ENCODE data around the gene ALG9.

Gene ALG9, protein sequence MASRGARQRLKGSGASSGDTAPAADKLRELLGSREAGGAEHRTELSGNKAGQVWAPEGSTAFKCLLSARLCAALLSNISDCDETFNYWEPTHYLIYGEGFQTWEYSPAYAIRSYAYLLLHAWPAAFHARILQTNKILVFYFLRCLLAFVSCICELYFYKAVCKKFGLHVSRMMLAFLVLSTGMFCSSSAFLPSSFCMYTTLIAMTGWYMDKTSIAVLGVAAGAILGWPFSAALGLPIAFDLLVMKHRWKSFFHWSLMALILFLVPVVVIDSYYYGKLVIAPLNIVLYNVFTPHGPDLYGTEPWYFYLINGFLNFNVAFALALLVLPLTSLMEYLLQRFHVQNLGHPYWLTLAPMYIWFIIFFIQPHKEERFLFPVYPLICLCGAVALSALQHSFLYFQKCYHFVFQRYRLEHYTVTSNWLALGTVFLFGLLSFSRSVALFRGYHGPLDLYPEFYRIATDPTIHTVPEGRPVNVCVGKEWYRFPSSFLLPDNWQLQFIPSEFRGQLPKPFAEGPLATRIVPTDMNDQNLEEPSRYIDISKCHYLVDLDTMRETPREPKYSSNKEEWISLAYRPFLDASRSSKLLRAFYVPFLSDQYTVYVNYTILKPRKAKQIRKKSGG

DNA sequence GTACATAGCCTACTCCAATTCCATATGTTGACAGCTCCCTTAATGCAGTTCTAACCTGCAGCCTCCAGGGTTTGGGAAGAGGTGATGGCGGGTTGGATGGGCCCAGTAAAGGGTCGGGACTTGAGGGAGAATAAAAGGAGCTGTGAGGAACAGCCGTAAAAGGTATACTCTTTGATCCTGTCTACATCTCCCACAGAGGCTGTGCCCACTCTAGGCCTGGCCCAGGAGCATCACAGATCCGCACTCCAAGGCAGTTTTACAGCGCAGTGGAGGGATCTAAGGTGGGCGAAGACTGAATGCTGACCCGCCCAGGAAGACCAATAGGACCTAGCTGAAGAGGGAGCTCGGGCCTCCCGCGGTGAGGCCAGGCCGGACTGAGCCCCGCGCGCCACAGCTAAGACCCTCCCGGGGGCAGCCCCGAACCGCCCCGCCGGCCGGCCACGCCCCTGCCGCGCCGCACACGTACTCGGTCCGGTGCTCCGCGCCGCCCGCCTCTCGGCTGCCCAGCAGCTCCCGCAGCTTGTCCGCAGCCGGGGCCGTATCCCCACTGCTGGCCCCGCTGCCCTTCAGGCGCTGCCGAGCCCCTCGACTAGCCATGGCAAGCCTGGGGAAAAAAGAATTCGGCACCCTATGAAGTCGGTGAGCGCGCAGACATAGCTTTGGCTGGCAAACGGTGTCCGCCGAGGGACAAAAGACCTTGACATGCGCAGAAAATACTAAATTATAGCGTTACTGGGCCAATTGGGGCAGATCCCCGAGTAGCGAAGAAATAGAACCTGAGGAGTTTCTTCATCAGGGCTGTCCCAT, at the start of gene ALG9:
TSS of gene ALG9 (minus strand) at position 696 of the 807 bp plus-strand sequence. CDS start at position 597, 99 bp downstream.
- H3K9ac ChIP-seq (ENCODE audit: low read depth in 1 of 2, low read length in 2 of 2) = peak within 1 kb of the TSS; percentile 77 to 79

DNA sequence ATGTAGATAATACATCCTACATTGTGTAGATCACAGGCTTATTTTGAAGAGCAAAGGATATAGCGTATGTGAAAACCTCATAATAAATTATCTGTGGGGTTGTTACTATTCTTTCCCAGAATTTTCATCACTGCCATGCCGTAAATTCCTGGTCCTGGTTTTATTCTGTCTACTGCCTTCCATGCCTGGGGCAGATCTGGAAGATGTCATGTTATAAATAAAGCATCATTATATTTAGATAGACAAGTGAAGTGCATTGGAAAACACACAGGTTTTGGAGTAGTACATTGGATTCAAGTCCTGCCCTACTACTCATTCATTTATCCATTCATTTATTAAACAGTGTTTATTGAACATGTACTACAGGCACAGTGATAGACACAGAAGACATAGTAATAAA, 49.5 kb upstream of the ALG9 start:
- no peaks in the 10 kb centered on the region for H3K36me3 ChIP-seq (ENCODE audit: control insufficient read depth in 1 of 2, insufficient read depth in 2 of 2, low read length in 2 of 2)
- peaks cover 14 to 19% of the 10 kb centered on the region in 2 donors for H3K4me1 ChIP-seq (ENCODE audit: control insufficient read depth in 1 of 2, insufficient read depth in 2 of 2, low read length in 2 of 2)
- no peak overlapping the region for H3K4me3 ChIP-seq (ENCODE audit: low read depth in 1 of 2, low read length in 2 of 2)
- H3K27ac ChIP-seq (ENCODE audit: low read depth, low read length) = no peak overlapping the region
- H3K9ac ChIP-seq (ENCODE audit: low read depth in 1 of 2, low read length in 2 of 2) = no peak overlapping the region
- no peaks in the 10 kb centered on the region for H3K27me3 ChIP-seq (ENCODE audit: control insufficient read depth in 1 of 2, insufficient read depth in 2 of 2, low read length in 2 of 2)
- no peaks in the 10 kb centered on the region for H3K9me3 ChIP-seq (ENCODE audit: control insufficient read depth in 1 of 2, low read length in 2 of 2)

More for the DNA sequence above, at the start of gene ALG9:
- Histone ChIP-seq H3K27me3 (ENCODE audit: control insufficient read depth in 1 of 2, insufficient read depth in 2 of 2, low read length in 2 of 2) (no peaks in the 10 kb centered on the region), H3K4me1 (ENCODE audit: control insufficient read depth in 1 of 2, insufficient read depth in 2 of 2, low read length in 2 of 2) (peaks cover 11 to 16% of the 10 kb centered on the region in 2 donors), H3K36me3 (ENCODE audit: control insufficient read depth in 1 of 2, insufficient read depth in 2 of 2, low read length in 2 of 2) (peaks cover 0 to 25% of the 10 kb centered on the region in 2 donors), H3K4me3 (ENCODE audit: low read depth in 1 of 2, low read length in 2 of 2) (peak within 1 kb of the TSS; percentile 93 to 96), H3K9me3 (ENCODE audit: control insufficient read depth in 1 of 2, low read length in 2 of 2) (no peaks in the 10 kb centered on the region), H3K27ac (ENCODE audit: low read depth, low read length) (peak within 1 kb of the TSS; percentile 86)

DNA sequence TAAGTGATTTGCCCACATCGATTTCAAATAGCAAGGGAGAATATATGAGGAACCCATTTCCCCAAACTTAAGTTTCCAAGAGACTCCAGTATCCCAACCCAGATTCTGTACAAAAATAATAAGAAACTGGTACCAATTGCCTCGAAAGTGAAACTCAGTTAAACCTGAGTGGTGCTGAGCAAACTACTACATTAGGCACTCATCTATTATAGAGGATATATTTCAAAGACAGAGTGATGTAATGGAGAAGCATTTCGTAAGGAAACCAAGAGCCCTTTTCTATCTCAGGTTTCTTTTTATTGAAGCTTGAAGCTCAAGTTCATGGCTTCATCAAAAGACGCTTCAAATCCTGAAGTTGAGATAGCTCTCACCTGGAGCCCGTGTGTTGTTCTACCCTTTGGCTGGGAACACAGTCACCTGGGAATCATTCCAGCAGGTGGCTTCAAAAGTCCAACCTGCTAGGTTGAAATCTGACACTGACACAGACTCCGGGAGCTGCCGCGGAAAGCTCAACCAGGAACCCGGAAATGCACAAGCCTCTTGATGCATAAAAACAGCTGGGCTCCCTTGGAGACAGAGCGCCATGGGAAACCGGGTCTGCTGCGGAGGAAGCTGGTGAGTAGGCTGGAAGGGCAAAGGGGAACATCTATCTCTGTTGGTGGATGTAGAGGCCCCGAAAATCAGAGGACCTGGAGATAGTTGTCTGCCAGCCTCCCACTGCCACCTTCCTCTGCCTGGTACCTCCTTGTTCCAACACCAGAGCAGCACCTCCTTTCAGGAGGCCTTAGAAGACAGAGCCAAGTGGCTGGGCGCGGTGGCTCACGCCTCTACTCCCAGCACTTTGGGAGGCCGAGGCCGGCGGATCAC, 47.2 kb upstream of the ALG9 start, which contains the start of gene C11orf52:
TSS of gene C11orf52 (plus strand) at position 524 of the 867 bp plus-strand sequence. CDS start at position 584, 60 bp downstream.
- H3K36me3 ChIP-seq (ENCODE audit: control insufficient read depth in 1 of 2, insufficient read depth in 2 of 2, low read length in 2 of 2) = no peaks in the 10 kb centered on the region
- peaks cover 12% of the 10 kb centered on the region in 2 donors for H3K4me1 ChIP-seq (ENCODE audit: control insufficient read depth in 1 of 2, insufficient read depth in 2 of 2, low read length in 2 of 2)
- H3K9ac ChIP-seq (ENCODE audit: low read depth in 1 of 2, low read length in 2 of 2) = peak within 1 kb of the TSS; percentile 42 to 58
- no peaks in the 10 kb centered on the region for H3K27me3 ChIP-seq (ENCODE audit: control insufficient read depth in 1 of 2, insufficient read depth in 2 of 2, low read length in 2 of 2)
- peak within 1 kb of the TSS; percentile 63 to 68 for H3K4me3 ChIP-seq (ENCODE audit: low read depth in 1 of 2, low read length in 2 of 2)
- no peaks in the 10 kb centered on the region for H3K9me3 ChIP-seq (ENCODE audit: control insufficient read depth in 1 of 2, low read length in 2 of 2)
- peak within 1 kb of the TSS; percentile 82 for H3K27ac ChIP-seq (ENCODE audit: low read depth, low read length)

DNA sequence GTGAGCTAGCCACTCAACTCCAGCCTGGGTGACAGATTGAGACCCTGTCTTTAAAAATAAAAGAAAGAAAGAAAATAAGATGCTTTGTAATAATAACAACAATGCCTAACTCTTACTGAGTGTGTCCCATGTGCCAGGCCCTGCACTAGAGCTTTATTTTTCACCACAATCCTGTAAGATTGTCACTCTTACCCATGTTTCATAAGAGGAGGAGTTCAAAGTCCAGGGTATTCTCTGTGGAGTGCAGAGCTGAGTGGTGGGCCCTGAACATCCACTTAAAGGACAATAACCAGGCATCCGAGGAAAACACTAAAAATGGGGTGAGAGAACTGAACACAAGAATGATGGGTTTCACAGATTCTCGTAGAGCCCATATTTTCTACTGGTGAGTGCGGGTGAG, 46.4 kb upstream of the ALG9 start:
- Histone ChIP-seq H3K9me3 (ENCODE audit: control insufficient read depth in 1 of 2, low read length in 2 of 2) (no peaks in the 10 kb centered on the region), H3K4me1 (ENCODE audit: control insufficient read depth in 1 of 2, insufficient read depth in 2 of 2, low read length in 2 of 2) (peaks cover 10 to 12% of the 10 kb centered on the region in 2 donors), H3K9ac (ENCODE audit: low read depth in 1 of 2, low read length in 2 of 2) (no peak overlapping the region), H3K4me3 (ENCODE audit: low read depth in 1 of 2, low read length in 2 of 2) (no peak overlapping the region), H3K27me3 (ENCODE audit: control insufficient read depth in 1 of 2, insufficient read depth in 2 of 2, low read length in 2 of 2) (peaks cover 0 to 3% of the 10 kb centered on the region in 2 donors), H3K27ac (ENCODE audit: low read depth, low read length) (no peak overlapping the region), H3K36me3 (ENCODE audit: control insufficient read depth in 1 of 2, insufficient read depth in 2 of 2, low read length in 2 of 2) (no peaks in the 10 kb centered on the region)

DNA sequence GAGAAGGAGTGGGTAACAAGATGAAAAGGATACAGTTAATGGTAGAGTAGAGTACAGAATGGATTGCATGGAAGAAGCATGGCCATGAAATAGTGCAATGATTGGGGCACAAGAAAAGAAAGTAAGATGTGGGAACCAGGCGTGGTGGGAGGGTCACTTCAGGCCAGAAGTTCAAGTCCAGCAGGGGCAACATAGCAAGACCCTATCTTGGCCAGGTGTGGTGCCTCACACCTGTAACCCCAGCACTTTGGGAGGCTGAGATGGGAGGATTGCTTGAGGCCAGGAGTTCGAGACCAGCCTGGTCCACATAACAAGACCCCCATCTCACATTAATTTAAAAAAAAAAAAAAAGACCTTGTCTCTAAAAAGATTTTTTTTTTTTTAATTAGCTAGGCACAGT, 45.9 kb upstream of the ALG9 start:
- no peaks in the 10 kb centered on the region for H3K36me3 ChIP-seq (ENCODE audit: control insufficient read depth in 1 of 2, insufficient read depth in 2 of 2, low read length in 2 of 2)
- H3K9me3 ChIP-seq (ENCODE audit: control insufficient read depth in 1 of 2, low read length in 2 of 2) = no peaks in the 10 kb centered on the region
- H3K27me3 ChIP-seq (ENCODE audit: control insufficient read depth in 1 of 2, insufficient read depth in 2 of 2, low read length in 2 of 2) = peaks cover under 1 to 3% of the 10 kb centered on the region in 2 donors
- peaks cover 10 to 12% of the 10 kb centered on the region in 2 donors for H3K4me1 ChIP-seq (ENCODE audit: control insufficient read depth in 1 of 2, insufficient read depth in 2 of 2, low read length in 2 of 2)
- no peak overlapping the region for H3K4me3 ChIP-seq (ENCODE audit: low read depth in 1 of 2, low read length in 2 of 2)
- H3K27ac ChIP-seq (ENCODE audit: low read depth, low read length) = no peak overlapping the region
- H3K9ac ChIP-seq (ENCODE audit: low read depth in 1 of 2, low read length in 2 of 2) = no peak overlapping the region

DNA sequence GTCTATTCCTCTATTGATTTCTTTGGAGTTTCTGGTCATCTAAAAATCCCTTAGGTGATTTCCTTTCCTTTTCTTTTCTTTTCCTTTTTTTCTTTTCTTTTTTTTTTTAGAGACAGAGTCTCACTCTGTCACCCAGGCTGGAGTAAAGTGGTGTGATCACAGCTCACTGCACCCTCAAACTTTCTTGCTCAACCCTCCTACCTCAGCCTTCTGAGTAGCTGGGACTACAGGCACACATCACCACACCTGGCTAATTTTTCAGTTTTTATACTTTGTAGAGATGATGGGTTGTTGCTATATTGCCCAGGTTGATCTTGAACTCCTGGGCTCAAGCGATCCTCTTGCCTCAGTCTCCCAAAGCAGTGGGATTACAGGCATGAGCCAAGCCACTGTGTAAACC, 45.4 kb upstream of the ALG9 start:
- H3K27me3 ChIP-seq (ENCODE audit: control insufficient read depth in 1 of 2, insufficient read depth in 2 of 2, low read length in 2 of 2) = peaks cover 3% of the 10 kb centered on the region in 2 donors
- no peak overlapping the region for H3K4me3 ChIP-seq (ENCODE audit: low read depth in 1 of 2, low read length in 2 of 2)
- H3K4me1 ChIP-seq (ENCODE audit: control insufficient read depth in 1 of 2, insufficient read depth in 2 of 2, low read length in 2 of 2) = peaks cover 10 to 17% of the 10 kb centered on the region in 2 donors
- H3K27ac ChIP-seq (ENCODE audit: low read depth, low read length) = no peak overlapping the region
- H3K9me3 ChIP-seq (ENCODE audit: control insufficient read depth in 1 of 2, low read length in 2 of 2) = no peaks in the 10 kb centered on the region
- no peak overlapping the region for H3K9ac ChIP-seq (ENCODE audit: low read depth in 1 of 2, low read length in 2 of 2)
- H3K36me3 ChIP-seq (ENCODE audit: control insufficient read depth in 1 of 2, insufficient read depth in 2 of 2, low read length in 2 of 2) = no peaks in the 10 kb centered on the region

DNA sequence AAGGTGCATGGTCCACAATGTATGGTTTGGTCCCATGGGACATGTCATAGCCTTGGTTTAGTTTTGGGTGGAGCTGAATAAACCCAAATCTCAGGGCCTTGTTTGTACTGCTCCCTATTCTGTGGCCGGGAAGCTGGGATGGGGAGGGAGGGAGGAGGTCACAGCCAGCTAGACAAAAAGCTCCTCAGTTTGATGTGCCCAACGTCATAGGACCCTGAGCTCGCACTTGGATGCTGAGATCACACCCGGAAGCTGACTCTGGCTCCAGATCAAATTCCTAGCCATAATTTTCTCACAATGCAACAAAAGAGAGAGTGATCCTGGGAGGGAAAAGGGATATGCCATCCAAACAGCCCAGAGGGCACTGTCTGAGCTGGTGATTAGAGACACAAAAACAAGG, 42.6 kb upstream of the ALG9 start:
- H3K4me3 ChIP-seq (ENCODE audit: low read depth in 1 of 2, low read length in 2 of 2) = peak overlapping the region in 1 of 2 donors; percentile 24
- peak overlapping the region; percentile 61 for H3K27ac ChIP-seq (ENCODE audit: low read depth, low read length)
- peak overlapping the region; percentile 40 to 48 for H3K9ac ChIP-seq (ENCODE audit: low read depth in 1 of 2, low read length in 2 of 2)
- no peaks in the 10 kb centered on the region for H3K9me3 ChIP-seq (ENCODE audit: control insufficient read depth in 1 of 2, low read length in 2 of 2)
- peaks cover 14 to 23% of the 10 kb centered on the region in 2 donors for H3K4me1 ChIP-seq (ENCODE audit: control insufficient read depth in 1 of 2, insufficient read depth in 2 of 2, low read length in 2 of 2)
- no peaks in the 10 kb centered on the region for H3K36me3 ChIP-seq (ENCODE audit: control insufficient read depth in 1 of 2, insufficient read depth in 2 of 2, low read length in 2 of 2)
- H3K27me3 ChIP-seq (ENCODE audit: control insufficient read depth in 1 of 2, insufficient read depth in 2 of 2, low read length in 2 of 2) = peaks cover 3% of the 10 kb centered on the region in 2 donors

DNA sequence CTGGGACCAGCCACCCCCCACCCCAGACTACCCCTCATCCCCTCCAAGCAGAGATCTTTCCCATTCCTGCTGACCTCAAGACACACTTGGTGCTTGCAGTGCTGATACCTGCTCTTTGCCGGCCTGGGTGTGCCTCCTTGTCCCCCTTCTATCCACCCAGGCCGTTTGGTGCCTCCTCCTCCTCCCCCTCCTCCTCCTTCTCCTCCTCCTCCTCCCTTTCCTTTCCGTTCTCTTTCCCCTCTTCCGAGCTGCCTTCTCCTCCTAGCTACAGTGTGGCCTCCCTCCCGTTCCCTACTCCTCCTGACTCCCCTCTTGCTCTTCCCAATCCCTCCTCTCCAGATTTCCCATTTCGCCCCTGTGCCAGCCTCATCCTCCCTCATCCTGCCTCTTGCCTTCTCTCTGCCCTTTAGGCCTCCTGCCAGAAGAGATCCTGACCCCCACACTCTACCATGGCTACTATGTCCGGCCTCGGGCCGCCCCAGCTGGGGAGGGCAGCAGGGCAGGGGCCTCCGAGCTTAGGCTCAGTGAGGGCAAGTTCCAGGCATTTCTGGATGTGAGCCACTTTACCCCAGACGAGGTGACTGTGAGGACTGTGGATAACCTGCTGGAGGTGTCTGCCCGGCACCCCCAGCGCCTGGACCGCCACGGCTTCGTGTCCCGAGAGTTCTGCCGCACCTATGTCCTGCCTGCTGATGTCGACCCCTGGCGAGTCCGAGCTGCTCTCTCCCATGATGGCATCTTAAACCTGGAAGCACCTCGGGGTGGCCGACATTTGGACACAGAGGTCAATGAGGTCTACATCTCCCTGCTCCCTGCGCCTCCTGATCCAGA, 41.9 kb upstream of the ALG9 start:
- peak overlapping the region; percentile 61 for H3K27ac ChIP-seq (ENCODE audit: low read depth, low read length)
- peak overlapping the region; percentile 40 to 48 for H3K9ac ChIP-seq (ENCODE audit: low read depth in 1 of 2, low read length in 2 of 2)
- peak overlapping the region; percentile 17 to 24 for H3K4me3 ChIP-seq (ENCODE audit: low read depth in 1 of 2, low read length in 2 of 2)
- H3K9me3 ChIP-seq (ENCODE audit: control insufficient read depth in 1 of 2, low read length in 2 of 2) = no peaks in the 10 kb centered on the region
- H3K4me1 ChIP-seq (ENCODE audit: control insufficient read depth in 1 of 2, insufficient read depth in 2 of 2, low read length in 2 of 2) = peaks cover 13 to 21% of the 10 kb centered on the region in 2 donors
- H3K27me3 ChIP-seq (ENCODE audit: control insufficient read depth in 1 of 2, insufficient read depth in 2 of 2, low read length in 2 of 2) = peaks cover 3% of the 10 kb centered on the region in 2 donors
- no peaks in the 10 kb centered on the region for H3K36me3 ChIP-seq (ENCODE audit: control insufficient read depth in 1 of 2, insufficient read depth in 2 of 2, low read length in 2 of 2)

Data from duodenal mucosa (tissue), 2 donors.